OCI-LY1 (cell line): ENCODE results near the gene CALHM5.
"Not testable (repeated sequence)": the region's sequence is repeated elsewhere in the genome, so short reads cannot be mapped to it uniquely, and the experiment has no call there.

Experiments
- H2AFZ ChIP-seq: fragments of 200-600 bp; sonication (generic), shearing (Covaris generic); 2 replicates; pipeline ENCODE4 v1.6.0; 2014; ENCODE audit warnings: antibody characterized with exemption, mild to moderate bottlenecking, low read length
- H3F3A ChIP-seq: fragments of 200-600 bp; sonication (generic), shearing (Covaris generic); 2 replicates; pipeline ENCODE4 v1.6.0; 2014; ENCODE audit warnings: mild to moderate bottlenecking, antibody characterized with exemption, low read length, moderate library complexity; ENCODE audit not compliant: insufficient read depth
- H3K27ac ChIP-seq: fragments of 200-600 bp; sonication (generic); 2 replicates; pipeline ENCODE4 v1.5.1; 2014; ENCODE audit warnings: low read length, mixed run types, mild to moderate bottlenecking, low read depth; ENCODE audit not compliant: poor library complexity, severe bottlenecking
- H3K27me3 ChIP-seq: fragments of 200-600 bp; sonication (generic); 2 replicates; pipeline ENCODE4 v1.6.0; 2014; ENCODE audit warnings: antibody characterized with exemption, mild to moderate bottlenecking, low read length, moderate library complexity; ENCODE audit not compliant: insufficient read depth
- H3K36me3 ChIP-seq: fragments of 200-600 bp; sonication (generic); 2 replicates; pipeline ENCODE4 v1.6.1; 2014; ENCODE audit warnings: mild to moderate bottlenecking, antibody characterized with exemption, low read length, moderate library complexity, mixed read lengths; ENCODE audit not compliant: insufficient read depth
- H3K4me1 ChIP-seq: fragments of 200-600 bp; sonication (generic); 2 replicates; pipeline ENCODE4 v1.5.1; 2014; ENCODE audit warnings: mild to moderate bottlenecking, low read length, moderate library complexity; ENCODE audit not compliant: insufficient read depth, severe bottlenecking
- H3K4me2 ChIP-seq: fragments of 200-600 bp; sonication (generic), shearing (Covaris generic); 2 replicates; pipeline ENCODE4 v1.6.1; 2014; ENCODE audit warnings: low read length
- H3K4me3 ChIP-seq: fragments of 200-600 bp; sonication (generic); 2 replicates; pipeline ENCODE4 v1.5.1; 2014; ENCODE audit warnings: low read length, low read depth, mild to moderate bottlenecking, mixed read lengths; ENCODE audit not compliant: poor library complexity, severe bottlenecking
- H3K79me2 ChIP-seq: fragments of 200-600 bp; shearing (Covaris generic); 2 replicates; pipeline ENCODE4 v1.6.1; 2016; ENCODE audit warnings: mixed run types, low read length, mixed read lengths; ENCODE audit not compliant: insufficient read depth
- H3K9ac ChIP-seq: fragments of 200-600 bp; sonication (generic), shearing (Covaris generic); 2 replicates; pipeline ENCODE4 v1.6.1; 2014; ENCODE audit warnings: mild to moderate bottlenecking, low read length, mixed read lengths
- H3K9me2 ChIP-seq: fragments of 200-600 bp; sonication (generic), shearing (Covaris generic); 2 replicates; pipeline ENCODE4 v1.6.1; 2014; ENCODE audit warnings: low read depth, mild to moderate bottlenecking, low read length, mixed read lengths
- H3K9me3 ChIP-seq: fragments of 200-600 bp; shearing (Covaris generic); 2 replicates; pipeline ENCODE4 v1.6.1; 2014; ENCODE audit warnings: low read length, mixed read lengths
- H4K20me1 ChIP-seq: fragments of 200-600 bp; sonication (generic), shearing (Covaris generic); 2 replicates; pipeline ENCODE4 v1.6.0; 2016; ENCODE audit warnings: mild to moderate bottlenecking, low read length; ENCODE audit not compliant: insufficient read depth
- CTCF ChIP-seq: fragments of 200-600 bp; sonication (generic), shearing (Covaris generic); IDR thresholded peaks from 2 replicates; pipeline ENCODE4 v1.5.1; 2017; ENCODE audit warnings: mild to moderate bottlenecking, antibody characterized with exemption, low read length, moderate library complexity, mixed read lengths
- EZH2 ChIP-seq: fragments of 200-600 bp; sonication (generic), shearing (Covaris generic); IDR thresholded peaks from 2 replicates; pipeline ENCODE4 v1.8.0; 2017; ENCODE audit warnings: borderline replicate concordance, mixed run types, mild to moderate bottlenecking, antibody characterized with exemption, low read length, moderate library complexity, mixed read lengths

Gene CALHM5

GRCh38 chr6:116492331-116493067 lies 18.9 kb upstream of the CALHM5 start:
- Histone ChIP-seq H3K36me3 (no peaks in the 10 kb centered on the region), H2AFZ (no peak overlapping the region), H3K4me3 (no peak overlapping the region), H3K79me2 (no peaks in the 10 kb centered on the region), H3K27me3 (no peaks in the 10 kb centered on the region), H4K20me1 (no peaks in the 10 kb centered on the region), H3K27ac (no peak overlapping the region), H3K4me1 (no peaks in the 10 kb centered on the region), H3K4me2 (no peak overlapping the region), H3K9me2 (no peaks in the 10 kb centered on the region), H3F3A (no peaks in the 10 kb centered on the region), H3K9me3 (no peaks in the 10 kb centered on the region), H3K9ac (no peak overlapping the region)
- no peak for TF ChIP-seq CTCF
- no peak for TF ChIP-seq EZH2

GRCh38 chr6:116495161-116495560 lies 16.3 kb upstream of the CALHM5 start:
- H3K9ac ChIP-seq, H3K4me3 ChIP-seq, H3K27me3 ChIP-seq, H3K4me1 ChIP-seq, H4K20me1 ChIP-seq, H3K9me2 ChIP-seq, H3K27ac ChIP-seq, H3K79me2 ChIP-seq, H2AFZ ChIP-seq, H3K36me3 ChIP-seq, H3F3A ChIP-seq, H3K9me3 ChIP-seq, H3K4me2 ChIP-seq: not testable (repeated sequence)

GRCh38 chr6:116497113-116497676 lies 14.2 kb upstream of the CALHM5 start:
- Histone ChIP-seq H4K20me1 (no peaks in the 10 kb centered on the region), H3K9me3 (no peaks in the 10 kb centered on the region)
- no peak for TF ChIP-seq CTCF
- no peak for TF ChIP-seq EZH2

GRCh38 chr6:116500969-116501433 lies 10.4 kb upstream of the CALHM5 start:
- Histone ChIP-seq H2AFZ (no peak overlapping the region), H3K79me2 (no peaks in the 10 kb centered on the region), H3K27me3 (no peaks in the 10 kb centered on the region), H3K4me2 (no peak overlapping the region), H3K4me3 (no peak overlapping the region), H3K27ac (no peak overlapping the region), H3K4me1 (no peaks in the 10 kb centered on the region), H3F3A (no peaks in the 10 kb centered on the region), H3K36me3 (no peaks in the 10 kb centered on the region), H4K20me1 (no peaks in the 10 kb centered on the region), H3K9ac (no peak overlapping the region), H3K9me2 (no peaks in the 10 kb centered on the region), H3K9me3 (no peaks in the 10 kb centered on the region)
- no peak for TF ChIP-seq CTCF
- TF ChIP-seq EZH2, result no peak

More at GRCh38 chr6:116497113-116497676, 14.2 kb upstream of the CALHM5 start:
- no peaks in the 10 kb centered on the region for H3K9me2 ChIP-seq
- H2AFZ ChIP-seq, result no peak overlapping the region
- no peaks in the 10 kb centered on the region for H3K79me2 ChIP-seq
- no peaks in the 10 kb centered on the region for H3K4me1 ChIP-seq
- H3K4me3 ChIP-seq, result no peak overlapping the region
- no peaks in the 10 kb centered on the region for H3K27me3 ChIP-seq
- no peaks in the 10 kb centered on the region for H3K36me3 ChIP-seq
- no peak overlapping the region for H3K9ac ChIP-seq
- no peak overlapping the region for H3K4me2 ChIP-seq
- no peak overlapping the region for H3K27ac ChIP-seq
- H3F3A ChIP-seq, result no peaks in the 10 kb centered on the region
